SK-N-SH (cell line): ENCODE results near the gene MYOCD.

Experiments used
- CHD2 ChIP-seq: fragments of 150-350 bp; IDR thresholded peaks from 2 replicates; pipeline ENCODE4 v1.6.1; 2018; ENCODE audit warnings: low read length; ENCODE audit not compliant: partially characterized antibody
- CTCF ChIP-seq: fragments of 200-600 bp; sonication (generic); IDR thresholded peaks from 2 replicates; pipeline ENCODE4 v1.6.1; 2017; ENCODE audit warnings: antibody characterized with exemption, mild to moderate bottlenecking, moderate library complexity
- EP300 ChIP-seq, 2 experiments: IDR thresholded peaks; 2 replicates each; pipeline versions ENCODE4 v1.4.0 to v1.6.1; 2012; ENCODE audit warnings: borderline replicate concordance in 1 of 2, low read depth in 1 of 2, low read length in 1 of 2
- GATA2 ChIP-seq: sonication (generic); formaldehyde crosslinking; IDR thresholded peaks from 2 replicates; pipeline ENCODE4 v1.5.0; 2020; ENCODE audit warnings: mild to moderate bottlenecking, missing genetic modification reagents
- MAX ChIP-seq: IDR thresholded peaks from 2 replicates; pipeline ENCODE4 v1.4.0; 2012; ENCODE audit warnings: low read depth
- PBX3 ChIP-seq: IDR thresholded peaks from 2 replicates; pipeline ENCODE4; 2012
- POLR2AphosphoS5 ChIP-seq: IDR thresholded peaks from 2 replicates; pipeline ENCODE4 v1.6.1; 2012; ENCODE audit warnings: low read depth, low read length
- RCOR1 ChIP-seq: fragments of 150-350 bp; IDR thresholded peaks from 2 replicates; pipeline ENCODE4 v1.6.1; 2017; ENCODE audit warnings: antibody characterized with exemption, low read length
- REST ChIP-seq: IDR thresholded peaks from 2 replicates; pipeline ENCODE4 v1.6.1; 2012; ENCODE audit warnings: mild to moderate bottlenecking, low read depth, low read length, moderate library complexity
- SIN3A ChIP-seq: IDR thresholded peaks from 2 replicates; pipeline ENCODE4 v1.6.1; 2012; ENCODE audit warnings: low read depth, mild to moderate bottlenecking, low read length, moderate library complexity, borderline replicate concordance
- TEAD4 ChIP-seq: IDR thresholded peaks from 2 replicates; pipeline ENCODE4 v1.4.0; 2012; ENCODE audit warnings: mild to moderate bottlenecking, borderline replicate concordance; ENCODE audit not compliant: insufficient read depth
- YY1 ChIP-seq: IDR thresholded peaks from 2 replicates; pipeline ENCODE4 v1.4.0; 2012; ENCODE audit warnings: low read depth, mild to moderate bottlenecking

- TF ChIP-seq PBX3 = no peak
- no peak for TF ChIP-seq YY1
- no peak for TF ChIP-seq CHD2
- TF ChIP-seq CTCF = no peak
- TF ChIP-seq RCOR1 = no peak
- TF ChIP-seq EP300 (IDR thresholded peaks at IDR 0.05; ENCODE audit: borderline replicate concordance in 1 of 2, low read depth in 1 of 2, low read length in 1 of 2) = no peak
- no peak for TF ChIP-seq POLR2AphosphoS5
- TF ChIP-seq TEAD4 = no peak
- no peak for TF ChIP-seq GATA2
- TF ChIP-seq REST = no peak
- TF ChIP-seq SIN3A = no peak
- no peak for TF ChIP-seq MAX
Observed at GRCh38 chr17:12712415-12712814, 46.7 kb downstream of the MYOCD start.
